Fibroblast of skin of right biceps (primary cell): Measurements from ENCODE around the gene VARS2.
A peak's percentile ranks its signal among the peaks of the same experiment; 100 is the strongest.
"Not testable (repeated sequence)": the region's sequence is repeated elsewhere in the genome, so short reads cannot be mapped to it uniquely, and the experiment has no call there.

Experiments
- DNase-seq: peaks from one replicate; pipeline ENCODE4 v3.0.0-alpha.2; 2013

The VARS2 gene

DNA sequence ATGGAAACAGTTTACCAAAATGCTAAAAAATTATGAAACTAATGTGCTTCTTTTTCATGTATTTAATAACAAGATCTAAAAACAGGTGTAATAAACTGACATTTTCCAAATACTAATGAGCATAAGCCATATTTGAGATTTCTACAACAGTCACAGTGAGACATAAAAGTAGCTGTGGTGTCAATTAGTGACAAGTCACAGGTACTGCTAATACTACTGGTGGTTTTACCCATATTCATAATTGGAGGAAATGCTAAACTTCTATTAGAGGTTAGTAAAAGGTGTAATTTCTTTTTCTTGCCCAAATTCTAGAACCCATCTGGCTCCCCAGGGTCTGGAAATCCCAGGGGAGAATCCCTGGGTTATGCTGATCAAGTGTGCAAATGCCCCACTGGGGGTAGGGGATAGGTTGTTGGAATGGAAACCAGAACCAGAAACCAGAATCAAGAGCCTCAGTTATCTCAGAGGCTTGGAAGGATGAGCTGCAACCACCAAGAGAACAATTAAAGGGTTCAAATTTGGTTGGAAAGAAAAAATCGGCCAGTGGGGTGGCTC lies 13.1 kb upstream of the VARS2 start:
- DNase-seq = no peak

DNA sequence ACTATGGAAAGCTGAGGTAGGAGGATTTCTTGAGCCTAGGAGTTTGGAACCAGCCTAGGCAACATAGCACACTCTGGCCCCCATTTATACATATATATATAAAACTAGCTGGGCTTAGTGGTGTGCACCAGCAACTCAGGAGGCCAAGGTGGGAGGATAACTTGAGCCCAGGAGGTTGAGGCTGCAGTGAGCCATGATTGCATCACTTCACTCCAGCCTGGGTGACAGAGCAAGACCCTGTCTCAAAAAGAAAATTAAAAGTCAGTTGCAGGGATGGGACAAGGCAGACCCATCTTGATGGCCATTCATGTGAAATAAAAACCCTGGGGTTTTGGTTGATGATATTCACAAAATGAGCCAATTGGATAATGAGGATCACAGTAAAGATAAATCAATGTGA lies 12.6 kb upstream of the VARS2 start:
- DNase-seq = no peak

DNA sequence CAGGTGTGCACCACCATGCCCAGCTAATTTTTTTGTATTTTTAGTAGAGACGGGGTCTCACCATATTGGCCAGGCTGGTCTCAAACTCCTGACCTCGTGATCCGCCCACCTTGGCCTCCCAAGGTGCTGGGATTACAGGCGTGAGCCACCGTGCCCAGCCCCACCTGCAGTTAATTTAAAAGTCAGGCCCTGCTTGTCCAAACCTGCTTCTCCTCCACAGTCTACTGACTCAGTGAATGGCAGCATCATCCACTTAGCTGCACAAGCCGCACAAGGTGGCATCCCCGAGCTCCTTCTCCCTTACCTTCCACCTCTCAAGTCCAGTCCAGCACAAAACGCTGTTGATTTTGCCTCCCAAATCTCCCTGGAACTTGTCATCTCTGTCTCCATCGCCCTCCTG lies 11.8 kb upstream of the VARS2 start:
- DNase-seq = not testable (repeated sequence)

DNA sequence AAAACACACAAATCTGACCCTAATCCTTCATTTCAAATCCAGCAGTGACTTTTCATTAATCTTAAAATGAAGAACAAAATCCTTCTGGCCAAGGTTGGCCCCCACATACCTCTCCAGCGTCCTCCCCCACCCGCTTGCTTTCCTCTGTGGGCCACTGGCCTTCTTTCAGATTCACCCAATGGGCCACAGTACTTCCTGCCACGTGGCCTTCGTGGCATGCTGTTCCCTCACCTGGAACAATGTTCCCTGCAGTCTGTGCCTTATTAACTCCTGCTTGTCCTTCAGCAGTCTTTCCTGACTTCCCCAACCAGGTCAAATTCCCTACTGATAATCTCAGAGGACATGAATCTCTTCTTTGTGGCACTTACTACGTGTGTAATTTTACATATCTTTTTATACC lies 11.3 kb upstream of the VARS2 start:
- no peak for DNase-seq

DNA sequence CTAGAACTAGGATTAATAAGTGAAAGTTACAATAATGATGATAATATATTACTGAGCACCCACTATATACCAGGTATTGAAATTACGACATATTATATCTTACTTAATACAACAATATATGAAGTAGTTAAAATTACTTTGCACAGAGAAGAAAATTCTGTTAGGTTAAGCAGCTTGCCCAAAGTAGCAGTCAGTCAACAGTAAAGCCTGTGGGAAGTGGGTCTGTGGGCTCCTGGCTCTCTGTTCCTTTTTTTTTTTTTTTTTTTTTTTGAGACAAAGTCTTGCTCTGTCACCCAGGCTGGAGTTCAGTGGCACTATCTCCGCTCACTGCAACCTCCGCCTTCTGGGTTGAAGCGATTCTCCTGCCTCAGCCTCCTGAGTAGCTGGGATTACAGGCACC lies 10.8 kb upstream of the VARS2 start:
- no peak for DNase-seq

DNA sequence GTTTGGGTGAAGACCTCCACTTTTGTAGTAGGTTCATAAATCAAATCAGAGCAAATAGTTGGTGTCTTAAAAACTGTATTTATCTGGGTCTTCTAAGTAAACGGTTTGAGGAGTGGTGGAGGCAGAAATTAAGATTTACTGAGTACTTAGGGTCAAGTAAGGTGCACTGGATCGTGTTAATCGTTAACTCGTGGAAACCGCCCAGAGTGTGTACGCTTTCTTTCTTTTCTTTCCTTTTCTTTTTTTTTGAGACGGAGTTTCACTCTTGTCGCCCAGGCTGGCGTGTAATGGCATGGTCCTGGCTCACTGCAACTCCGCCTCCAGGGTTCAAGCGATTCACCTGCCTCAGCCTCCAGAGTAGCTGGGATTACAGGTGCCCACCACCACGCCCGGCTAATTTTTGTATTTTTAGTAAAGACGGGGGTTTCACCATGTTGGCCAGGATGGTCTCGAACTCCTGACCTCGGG lies 6.7 kb upstream of the VARS2 start:
- DNase-seq = not testable (repeated sequence)

DNA sequence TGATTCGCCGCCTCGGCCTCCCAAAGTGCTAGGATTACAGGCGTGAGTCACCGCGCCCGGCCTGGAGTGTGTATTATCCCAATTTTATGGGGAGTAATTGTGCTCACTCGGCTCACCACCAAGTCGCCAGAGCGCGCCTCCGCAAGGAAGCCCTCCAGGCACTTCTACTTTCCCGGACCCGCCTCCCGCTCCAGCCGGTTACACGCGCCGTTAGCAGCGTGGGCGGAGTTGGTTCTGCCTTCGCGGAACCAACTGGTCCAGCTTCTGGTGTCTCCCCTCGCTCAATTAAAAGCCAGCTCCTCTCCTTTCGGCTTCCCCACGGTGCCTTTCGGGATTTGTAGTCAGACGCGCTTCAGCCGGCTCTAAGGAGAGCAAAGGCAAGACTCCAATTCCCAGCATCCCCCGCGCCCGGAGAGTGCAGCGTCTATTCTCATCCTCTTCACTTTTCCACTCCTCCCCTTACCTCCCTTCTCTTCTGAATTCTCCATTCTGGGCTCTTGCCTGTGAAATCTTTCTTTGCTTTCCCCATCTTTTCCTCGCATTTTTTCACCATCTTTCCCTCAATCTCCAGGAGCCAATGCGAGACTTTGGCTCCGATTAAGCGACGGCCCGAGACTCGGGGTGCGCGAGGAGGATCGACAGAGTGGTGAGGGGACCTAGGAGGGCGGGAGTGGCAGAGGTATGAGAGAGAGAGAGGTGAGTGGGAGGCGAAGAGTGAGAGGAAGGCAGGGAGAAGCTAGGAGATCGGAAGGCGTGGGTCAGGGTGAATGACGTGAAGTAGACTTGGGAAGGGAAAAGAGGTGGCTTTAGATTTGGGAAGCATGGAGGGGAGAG lies 6.1 kb upstream of the VARS2 start, which contains the start of gene GTF2H4:
TSS of gene GTF2H4 (plus strand) at position 450 of the 834 bp plus-strand sequence.
- peak; percentile 99 for DNase-seq

DNA sequence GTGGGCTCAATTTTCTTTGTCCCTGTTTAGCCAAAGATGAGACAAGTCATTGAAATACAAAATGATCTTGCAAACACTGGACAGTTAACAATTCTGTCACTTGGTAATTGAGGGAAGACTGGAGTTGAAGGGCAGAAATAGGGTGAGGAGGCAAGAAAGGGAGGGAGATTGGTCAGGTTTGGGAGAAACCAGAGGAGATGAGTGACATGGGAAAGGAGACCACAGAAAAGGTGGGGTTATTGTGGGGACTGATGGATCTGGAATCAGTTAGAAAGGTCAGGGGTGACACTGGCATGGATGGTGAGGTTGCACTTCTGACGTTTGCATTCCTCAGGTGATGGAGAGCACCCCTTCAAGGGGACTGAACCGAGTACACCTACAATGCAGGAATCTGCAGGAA lies 5.3 kb upstream of the VARS2 start:
- DNase-seq = no peak

DNA sequence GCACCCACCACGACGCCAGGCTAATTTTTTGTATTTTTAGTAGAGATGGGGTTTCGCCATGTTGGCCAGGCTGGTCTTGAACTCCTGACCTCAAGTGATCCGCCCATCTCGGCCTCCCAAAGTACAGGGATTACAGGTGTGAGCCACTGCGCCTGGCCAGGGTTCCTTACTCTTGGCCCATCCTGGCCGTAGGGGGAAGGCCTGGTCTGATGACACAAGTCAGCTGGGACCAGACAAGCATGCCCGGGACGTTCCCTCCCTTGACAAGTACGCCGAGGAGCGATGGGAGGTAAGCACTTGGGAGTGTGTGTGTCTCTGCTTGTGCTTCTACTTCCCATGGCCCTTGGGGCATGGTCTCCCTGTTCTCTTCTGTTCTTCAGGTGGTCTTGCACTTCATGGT lies 3.6 kb upstream of the VARS2 start:
- not testable (repeated sequence) for DNase-seq

DNA sequence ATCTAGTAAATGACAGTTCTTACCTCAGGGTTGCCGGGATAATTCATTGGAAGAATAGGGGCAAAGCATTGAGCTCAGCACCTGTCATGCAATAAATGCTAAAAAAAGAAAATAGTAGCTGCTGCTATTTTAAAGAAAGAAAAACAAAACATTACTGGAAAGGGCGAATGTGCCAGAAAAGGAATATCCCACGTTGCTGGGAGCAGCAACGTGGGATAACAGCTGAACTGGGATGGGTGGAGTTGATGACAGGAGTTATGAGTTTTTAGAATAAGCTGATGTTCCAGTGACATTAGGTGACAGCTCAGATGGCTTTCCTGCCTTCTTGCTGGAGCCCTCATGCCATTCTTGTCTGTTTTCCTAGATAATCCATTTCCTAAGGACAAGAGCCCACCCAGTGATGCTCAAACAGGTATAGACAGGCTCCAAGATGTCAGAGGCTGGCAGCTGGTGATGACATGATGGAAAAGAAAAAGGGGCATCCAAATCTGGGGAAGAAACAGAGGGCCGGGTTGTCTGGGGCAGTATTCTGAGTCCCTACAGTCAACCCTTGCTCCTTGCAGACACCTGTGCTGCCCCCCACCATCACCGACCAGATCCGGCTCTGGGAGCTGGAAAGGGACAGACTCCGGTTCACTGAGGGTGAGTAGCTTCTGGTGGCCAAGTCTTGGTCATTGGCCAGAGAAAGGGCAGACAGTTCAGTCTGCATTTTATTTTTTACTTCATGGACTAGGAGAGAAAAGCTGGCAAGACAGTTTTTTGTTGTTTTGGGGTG lies 1.1 kb upstream of the VARS2 start:
- no peak for DNase-seq

DNA sequence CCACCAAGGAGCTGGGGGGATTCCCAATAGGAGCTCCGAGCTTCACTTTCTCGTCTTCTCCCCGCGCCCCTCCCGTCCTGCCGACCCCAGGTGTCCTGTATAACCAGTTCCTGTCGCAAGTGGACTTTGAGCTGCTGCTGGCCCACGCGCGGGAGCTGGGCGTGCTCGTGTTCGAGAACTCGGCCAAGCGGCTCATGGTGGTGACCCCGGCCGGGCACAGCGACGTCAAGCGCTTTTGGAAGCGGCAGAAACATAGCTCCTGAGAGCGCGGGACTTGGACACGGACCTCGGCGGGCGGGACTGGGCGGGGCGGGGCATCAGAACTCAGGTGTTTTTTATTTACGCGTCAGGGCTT lies 340 bp upstream of the VARS2 start:
- no peak for DNase-seq

DNA sequence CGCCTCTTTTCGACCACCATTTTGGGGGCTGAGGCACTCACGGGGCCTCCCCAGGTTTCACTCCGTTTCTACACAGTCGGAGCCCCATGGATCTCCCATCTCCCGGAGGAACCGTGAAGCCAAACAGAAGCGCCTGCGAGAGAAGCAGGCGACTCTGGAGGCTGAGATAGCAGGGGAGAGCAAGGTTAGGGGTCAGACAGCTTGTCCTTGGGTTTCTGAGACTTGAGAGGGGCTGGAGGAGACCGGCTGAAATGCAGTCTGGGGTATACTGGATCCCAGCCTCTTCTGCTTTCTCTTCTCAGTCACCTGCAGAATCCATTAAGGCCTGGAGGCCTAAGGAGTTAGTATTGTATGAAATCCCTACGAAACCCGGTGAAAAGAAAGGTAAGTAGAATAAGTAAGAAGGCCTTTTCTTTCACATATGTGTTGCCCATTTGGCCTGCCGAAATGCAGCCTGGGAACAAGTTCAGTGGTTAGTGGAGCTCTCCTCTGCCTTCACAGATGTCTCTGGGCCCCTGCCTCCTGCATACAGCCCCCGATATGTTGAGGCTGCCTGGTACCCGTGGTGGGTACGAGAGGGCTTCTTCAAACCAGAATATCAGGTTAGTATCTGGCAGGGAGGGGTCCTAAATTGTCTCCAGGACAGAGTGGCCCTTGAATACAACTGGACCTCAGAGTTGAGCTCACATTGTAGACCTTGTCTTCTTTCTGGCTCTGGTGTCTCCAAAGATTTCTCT lies 984 bp downstream of the VARS2 start:
- no peak for DNase-seq

DNA sequence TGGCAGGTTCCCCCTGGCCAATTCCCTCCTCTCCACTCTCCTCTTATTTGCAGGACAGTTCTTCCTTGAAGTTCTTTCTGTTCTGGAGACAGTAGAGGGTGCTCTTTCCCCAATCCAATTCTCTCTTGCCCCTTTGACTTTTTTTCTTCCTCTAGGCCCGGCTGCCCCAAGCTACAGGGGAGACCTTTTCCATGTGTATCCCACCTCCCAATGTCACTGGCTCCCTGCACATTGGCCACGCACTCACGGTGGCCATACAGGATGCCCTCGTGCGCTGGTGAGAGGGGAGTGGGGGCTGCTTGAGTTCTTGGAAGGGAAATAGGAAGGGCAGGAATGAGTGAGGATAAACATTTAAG lies 1.5 kb downstream of the VARS2 start:
- DNase-seq = peak; percentile 68

DNA sequence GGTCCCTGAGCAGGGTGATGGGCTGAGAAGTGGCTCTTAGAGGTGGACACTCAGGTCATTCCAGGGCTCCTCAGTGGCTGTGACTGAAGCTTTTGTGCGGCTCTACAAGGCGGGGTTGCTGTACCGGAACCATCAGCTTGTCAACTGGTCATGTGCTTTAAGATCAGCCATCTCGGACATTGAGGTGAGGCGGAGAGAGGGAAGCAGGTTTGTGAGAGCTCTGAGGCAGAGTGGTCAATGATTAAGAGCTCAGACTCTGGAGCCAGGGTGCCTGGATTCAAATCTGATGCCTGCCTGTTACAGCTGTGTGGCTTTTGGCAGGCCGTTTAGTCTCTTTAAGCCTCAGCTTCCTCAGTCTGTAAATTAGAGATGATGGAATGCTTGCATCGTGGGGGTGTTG lies 3.0 kb downstream of the VARS2 start:
- no peak for DNase-seq

DNA sequence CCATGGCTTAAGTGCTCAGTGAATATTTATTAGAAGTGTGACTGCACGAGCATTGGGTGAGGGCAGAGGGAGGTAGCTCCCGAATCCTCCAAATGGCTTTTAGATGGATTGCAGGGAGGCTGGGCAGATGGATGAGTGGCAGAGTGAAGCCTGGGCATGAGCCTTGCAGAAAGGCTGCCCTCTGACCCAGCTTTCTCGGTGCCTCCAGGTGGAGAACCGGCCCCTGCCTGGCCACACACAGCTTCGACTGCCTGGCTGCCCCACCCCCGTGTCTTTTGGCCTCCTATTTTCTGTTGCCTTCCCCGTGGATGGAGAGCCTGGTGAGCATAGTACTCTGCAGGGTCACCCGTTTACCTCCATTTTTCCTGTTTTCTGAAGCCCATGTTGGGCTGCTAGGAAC lies 3.4 kb downstream of the VARS2 start:
- DNase-seq = no peak

DNA sequence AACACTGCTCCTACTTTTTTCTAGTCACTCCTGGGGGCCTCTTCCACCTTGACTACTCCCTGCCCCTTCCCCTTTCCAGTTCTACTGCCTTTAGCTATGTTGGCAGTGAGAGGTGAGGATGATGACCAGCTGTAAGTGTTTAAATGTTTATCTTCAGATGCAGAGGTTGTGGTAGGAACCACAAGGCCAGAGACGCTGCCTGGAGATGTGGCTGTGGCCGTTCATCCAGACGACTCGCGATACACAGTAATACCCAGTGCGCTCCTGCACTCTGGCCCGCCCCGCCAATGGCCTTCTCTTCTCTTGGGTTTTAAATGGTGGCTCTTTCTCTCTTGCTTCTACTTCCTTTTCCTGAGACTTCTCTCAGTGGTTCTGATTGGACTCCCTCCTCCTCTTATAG lies 4.6 kb downstream of the VARS2 start:
- DNase-seq = no peak

DNA sequence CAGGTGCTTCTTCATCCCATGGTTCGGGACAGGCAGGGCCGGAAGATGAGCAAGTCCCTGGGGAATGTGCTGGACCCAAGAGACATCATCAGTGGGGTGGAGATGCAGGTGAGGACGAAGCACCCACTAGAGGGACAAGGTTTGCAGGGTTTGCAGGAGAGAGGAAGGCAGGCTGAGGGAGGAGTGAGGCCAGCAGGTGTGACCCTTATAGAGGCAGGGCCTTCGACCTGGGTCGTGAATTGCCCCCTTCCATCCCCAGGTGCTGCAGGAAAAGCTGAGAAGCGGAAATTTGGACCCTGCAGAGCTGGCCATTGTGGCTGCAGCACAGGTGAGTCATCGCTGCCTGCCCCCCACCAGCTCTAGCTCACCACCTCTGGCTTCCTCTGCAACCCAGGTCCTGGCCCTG lies 8.4 kb downstream of the VARS2 start:
- DNase-seq = no peak

DNA sequence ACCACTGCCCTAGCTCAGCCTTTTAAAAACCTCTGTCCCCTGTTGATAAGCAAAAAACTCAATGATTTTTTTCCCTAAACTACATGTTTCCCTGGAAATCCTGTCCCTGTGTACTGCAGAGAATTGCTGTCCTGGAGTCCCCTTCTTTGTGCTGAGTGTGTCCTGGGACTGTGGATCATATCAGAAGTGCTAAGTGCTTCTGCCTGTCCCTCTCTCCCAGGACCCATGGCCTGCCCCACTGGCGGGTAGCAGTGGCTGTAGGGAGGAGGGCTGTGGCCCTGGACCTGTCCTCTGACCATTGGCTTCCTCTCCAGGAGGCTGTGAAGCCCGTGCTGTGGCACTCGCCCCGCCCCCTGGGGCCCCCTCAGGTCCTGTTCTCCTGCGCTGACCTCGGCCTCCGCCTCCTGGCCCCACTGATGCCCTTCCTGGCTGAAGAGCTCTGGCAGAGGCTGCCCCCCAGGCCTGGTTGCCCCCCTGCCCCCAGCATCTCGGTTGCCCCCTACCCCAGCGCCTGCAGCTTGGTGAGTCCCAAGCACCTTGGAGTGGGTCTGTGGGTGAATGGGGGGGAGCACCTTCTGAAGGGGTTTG lies 10.1 kb downstream of the VARS2 start:
- not testable (repeated sequence) for DNase-seq

DNA sequence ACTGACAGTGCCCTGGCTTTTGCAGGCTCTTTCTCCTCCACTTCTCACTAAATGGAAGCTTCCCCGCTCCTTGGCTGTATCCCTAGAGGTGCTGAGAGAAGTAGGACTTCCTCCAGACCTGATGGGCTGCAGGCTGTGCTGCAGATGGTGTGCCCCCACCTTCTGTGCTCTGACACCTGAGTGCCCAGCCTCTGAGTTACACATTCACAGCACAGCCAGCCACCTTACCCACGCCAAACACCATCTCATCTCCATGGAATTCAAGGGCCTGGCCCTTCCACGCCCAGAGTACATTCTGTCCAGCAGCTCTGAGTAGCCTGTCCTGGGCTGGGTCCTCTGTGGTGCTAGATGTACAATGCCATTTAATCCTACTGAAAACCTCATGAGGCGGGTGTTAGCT lies 12.6 kb downstream of the VARS2 start:
- DNase-seq = no peak

DNA sequence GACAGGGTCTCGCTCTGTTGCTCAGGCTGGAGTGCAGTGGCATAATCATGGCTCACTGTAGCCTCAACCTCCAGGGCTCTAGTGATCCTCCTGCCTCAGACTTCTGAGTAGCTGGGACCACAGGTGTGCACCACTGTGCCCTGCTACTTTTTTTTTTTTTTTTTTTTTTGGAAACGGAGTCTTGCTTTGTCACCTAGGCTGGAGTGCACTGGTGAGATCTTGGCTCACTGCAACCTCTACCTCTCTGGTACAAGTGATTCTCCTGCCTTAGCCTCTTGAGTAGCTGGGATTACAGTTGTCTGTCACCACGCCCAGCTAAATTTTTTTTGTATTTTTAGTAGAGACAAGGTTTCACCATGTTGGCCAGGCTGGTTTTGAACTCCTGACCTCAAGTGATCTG lies 13.0 kb downstream of the VARS2 start:
- not testable (repeated sequence) for DNase-seq

DNA sequence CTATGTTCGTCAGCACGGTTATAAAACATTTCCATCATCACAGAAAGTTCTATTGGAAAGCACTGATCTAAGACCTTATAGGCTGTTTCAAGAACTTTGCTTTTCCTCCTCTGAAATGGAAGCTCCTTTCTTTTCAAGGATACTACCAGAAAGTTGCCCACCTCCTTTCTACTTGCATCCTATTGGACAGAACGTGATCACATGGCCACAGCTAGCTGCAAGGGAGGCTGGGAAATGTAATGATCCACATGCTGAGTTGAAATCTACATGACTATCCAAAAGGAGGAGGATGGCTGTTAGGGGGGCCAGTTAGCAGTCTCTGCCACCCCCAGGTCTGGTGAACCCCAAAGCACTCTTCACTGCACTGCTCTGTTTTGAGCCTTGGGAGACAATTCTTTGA lies 14.6 kb downstream of the VARS2 start:
- no peak for DNase-seq

DNA sequence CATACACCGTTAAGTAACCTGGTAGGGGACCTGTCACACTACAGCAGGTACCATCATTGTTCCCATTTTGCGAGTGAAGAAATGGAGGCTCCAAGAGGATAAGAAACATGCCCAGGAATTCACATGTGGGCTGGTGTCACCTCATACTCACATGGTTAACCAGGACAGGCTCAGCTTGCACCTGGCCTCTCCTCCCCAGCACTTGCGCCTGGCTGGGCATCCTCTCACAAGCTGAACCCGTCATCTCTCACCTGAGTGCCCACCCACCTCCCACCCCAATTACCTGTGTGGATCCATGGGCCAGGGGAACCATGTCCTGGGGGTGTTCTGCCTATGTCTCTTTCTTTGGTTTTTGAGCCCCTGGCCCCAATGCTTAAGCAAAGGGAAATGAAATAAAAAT lies 16.5 kb downstream of the VARS2 start:
- no peak for DNase-seq

DNA sequence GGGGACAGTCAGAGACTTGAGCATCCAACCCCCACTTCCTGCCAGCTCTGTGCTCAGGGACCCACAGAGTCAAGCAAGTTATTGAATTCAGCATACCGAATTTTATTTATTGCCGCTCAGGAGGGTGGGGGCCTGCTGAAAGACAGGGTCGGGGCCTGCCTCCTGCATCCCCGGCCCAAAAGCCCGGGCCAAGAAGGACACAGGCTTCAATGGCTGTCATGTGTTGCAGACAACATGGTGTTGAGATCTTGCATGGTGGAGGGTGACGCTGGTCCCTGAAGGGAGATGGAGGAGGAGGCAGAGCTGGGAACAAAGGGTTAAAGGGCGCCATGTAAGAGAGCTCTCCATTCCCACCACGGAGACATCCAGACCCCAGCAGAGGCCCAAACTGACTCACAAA lies 17.2 kb downstream of the VARS2 start:
- no peak for DNase-seq
